IMR-90 (cell line): ENCODE results near the gene SSBP2.

ENCODE experiments used
- BHLHE40 ChIP-seq: fragments of 150-350 bp; IDR thresholded peaks from 2 replicates; pipeline ENCODE4 v1.6.1; 2016; ENCODE audit warnings: mild to moderate bottlenecking, low read depth, low read length
- CEBPB ChIP-seq: IDR thresholded peaks from 2 replicates; pipeline ENCODE4 v1.6.1; 2012; ENCODE audit warnings: low read depth, low read length, improper control_type of control experiment
- CTCF ChIP-seq: conservative IDR thresholded peaks from 2 replicates; pipeline ENCODE4 v1.5.1; 2012; ENCODE audit warnings: mild to moderate bottlenecking, low read depth, low read length, improper control_type of control experiment
- ELK1 ChIP-seq: fragments of 150-350 bp; IDR thresholded peaks from 2 replicates; pipeline ENCODE4 v1.6.1; 2016; ENCODE audit warnings: low read depth, mild to moderate bottlenecking, low read length, moderate library complexity, borderline replicate concordance
- MAFK ChIP-seq: IDR thresholded peaks from 2 replicates; pipeline ENCODE4 v1.6.1; 2012; ENCODE audit warnings: low read depth, low read length, improper control_type of control experiment
- MXI1 ChIP-seq: IDR thresholded peaks from 2 replicates; pipeline ENCODE4 v1.6.1; 2012; ENCODE audit warnings: low read depth, mild to moderate bottlenecking, low read length, moderate library complexity, borderline replicate concordance
- POLR2A ChIP-seq: IDR thresholded peaks from 2 replicates; pipeline ENCODE4 v1.6.1; 2012; ENCODE audit warnings: mild to moderate bottlenecking, low read depth, low read length
- RAD21 ChIP-seq: IDR thresholded peaks from 2 replicates; pipeline ENCODE4 v1.6.1; 2012; ENCODE audit warnings: low read length, improper control_type of control experiment
- RCOR1 ChIP-seq: IDR thresholded peaks from 2 replicates; pipeline ENCODE4 v1.6.1; 2012; ENCODE audit warnings: mild to moderate bottlenecking, low read length, improper control_type of control experiment; ENCODE audit not compliant: insufficient replicate concordance

GRCh38 chr5:81533629-81534405, 217.1 kb downstream of the SSBP2 start:
- TF ChIP-seq POLR2A (no peak), CTCF (no peak), BHLHE40 (no peak), RCOR1 (no peak), RAD21 (no peak), MAFK (no peak), CEBPB (no peak), MXI1 (no peak), ELK1 (no peak)
